GM12865 (cell line): ENCODE results near the gene ERBB2.

Experiments
- DNase-seq: peaks from one replicate; pipeline ENCODE4 v3.0.0; 2010; ENCODE audit warnings: low read depth
- H3K4me3 ChIP-seq: 2 replicates; pipeline ENCODE4 v1.5.1; 2011; ENCODE audit warnings: mild to moderate bottlenecking, low read depth, low read length, control low read depth
- TF ChIP-seq, protein P1 (sequence below): IDR thresholded peaks from 2 replicates; pipeline ENCODE4 v1.5.1; 2011; ENCODE audit warnings: low read length, control low read depth, low read depth, inconsistent platforms; ENCODE audit not compliant: insufficient read depth; ENCODE audit errors: missing control alignments

Gene ERBB2

DNA sequence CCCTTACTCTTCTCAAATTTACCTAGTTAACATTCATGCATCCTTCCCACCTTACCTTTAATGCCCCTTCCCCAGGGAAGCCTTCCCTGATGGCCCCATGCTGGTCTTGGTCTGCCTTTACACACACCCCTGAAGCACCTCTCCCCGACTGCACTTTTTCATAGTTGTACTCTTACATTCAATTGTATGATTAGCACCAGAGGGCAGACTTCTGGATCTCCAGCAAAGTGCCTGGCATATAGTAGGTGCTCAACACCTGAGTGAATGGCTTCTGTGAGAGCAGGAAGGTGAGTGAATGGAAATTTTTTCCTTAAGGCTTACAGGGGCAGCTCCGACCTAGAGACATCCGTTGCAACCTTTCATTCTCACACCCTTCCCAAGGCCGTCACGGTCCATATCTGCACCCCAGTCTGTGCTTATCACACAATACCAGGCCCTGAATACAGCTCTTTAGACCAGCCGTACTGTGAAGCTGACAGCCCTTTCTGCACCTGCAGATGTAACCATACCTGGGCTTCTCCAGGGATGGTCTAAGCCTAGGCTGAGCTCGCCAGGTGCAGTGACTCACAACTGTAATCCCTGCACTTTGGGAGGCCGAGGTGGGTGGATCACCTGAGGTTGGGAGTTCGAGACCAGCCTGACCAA lies 16.4 kb upstream of the ERBB2 start:
- TF ChIP-seq, protein P1, sequence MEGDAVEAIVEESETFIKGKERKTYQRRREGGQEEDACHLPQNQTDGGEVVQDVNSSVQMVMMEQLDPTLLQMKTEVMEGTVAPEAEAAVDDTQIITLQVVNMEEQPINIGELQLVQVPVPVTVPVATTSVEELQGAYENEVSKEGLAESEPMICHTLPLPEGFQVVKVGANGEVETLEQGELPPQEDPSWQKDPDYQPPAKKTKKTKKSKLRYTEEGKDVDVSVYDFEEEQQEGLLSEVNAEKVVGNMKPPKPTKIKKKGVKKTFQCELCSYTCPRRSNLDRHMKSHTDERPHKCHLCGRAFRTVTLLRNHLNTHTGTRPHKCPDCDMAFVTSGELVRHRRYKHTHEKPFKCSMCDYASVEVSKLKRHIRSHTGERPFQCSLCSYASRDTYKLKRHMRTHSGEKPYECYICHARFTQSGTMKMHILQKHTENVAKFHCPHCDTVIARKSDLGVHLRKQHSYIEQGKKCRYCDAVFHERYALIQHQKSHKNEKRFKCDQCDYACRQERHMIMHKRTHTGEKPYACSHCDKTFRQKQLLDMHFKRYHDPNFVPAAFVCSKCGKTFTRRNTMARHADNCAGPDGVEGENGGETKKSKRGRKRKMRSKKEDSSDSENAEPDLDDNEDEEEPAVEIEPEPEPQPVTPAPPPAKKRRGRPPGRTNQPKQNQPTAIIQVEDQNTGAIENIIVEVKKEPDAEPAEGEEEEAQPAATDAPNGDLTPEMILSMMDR, result no peak
- no peak for DNase-seq
- H3K4me3 ChIP-seq, result no peak overlapping the region

DNA sequence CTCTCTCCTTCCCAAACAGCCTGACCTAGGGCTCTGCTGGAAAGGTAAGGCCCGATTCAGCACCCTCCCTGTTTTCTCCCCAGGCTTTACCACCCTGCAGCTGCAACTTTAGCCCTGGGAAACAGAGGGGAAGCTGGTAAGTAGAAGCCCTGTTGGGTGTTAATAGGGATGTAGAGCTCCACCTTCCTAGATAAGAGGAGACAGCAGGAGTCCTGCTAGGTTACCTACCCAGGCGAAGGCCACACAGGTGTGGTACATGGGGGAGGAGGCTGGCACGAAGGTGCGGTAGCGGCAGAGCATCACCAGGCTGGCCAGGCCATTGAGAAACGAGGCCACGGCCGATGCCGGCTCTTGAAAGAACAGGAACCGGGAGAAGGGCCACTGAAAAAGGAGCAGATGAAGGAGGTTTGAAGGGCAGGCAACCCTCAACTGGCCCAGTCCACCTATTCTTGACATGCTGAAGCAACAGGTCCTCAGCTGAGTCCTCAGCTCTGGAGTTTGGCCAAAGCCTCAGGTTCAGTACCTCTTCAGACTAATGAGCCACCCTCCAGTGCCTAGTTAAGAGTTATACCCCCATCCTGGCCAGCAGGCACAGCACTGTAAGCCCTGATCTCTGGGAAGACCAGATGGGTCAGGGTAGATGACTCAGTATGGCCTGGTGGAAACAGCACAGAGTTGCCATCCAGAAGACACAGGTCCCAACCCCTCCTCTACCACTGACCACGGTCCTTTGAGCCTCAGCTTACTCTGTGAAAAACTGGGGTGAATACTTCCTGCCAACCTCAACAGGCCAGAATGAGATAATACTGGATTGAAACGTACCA lies 15.3 kb upstream of the ERBB2 start:
- TF ChIP-seq, protein P1, result no peak
- H3K4me3 ChIP-seq, result no peak overlapping the region
- DNase-seq, result no peak

DNA sequence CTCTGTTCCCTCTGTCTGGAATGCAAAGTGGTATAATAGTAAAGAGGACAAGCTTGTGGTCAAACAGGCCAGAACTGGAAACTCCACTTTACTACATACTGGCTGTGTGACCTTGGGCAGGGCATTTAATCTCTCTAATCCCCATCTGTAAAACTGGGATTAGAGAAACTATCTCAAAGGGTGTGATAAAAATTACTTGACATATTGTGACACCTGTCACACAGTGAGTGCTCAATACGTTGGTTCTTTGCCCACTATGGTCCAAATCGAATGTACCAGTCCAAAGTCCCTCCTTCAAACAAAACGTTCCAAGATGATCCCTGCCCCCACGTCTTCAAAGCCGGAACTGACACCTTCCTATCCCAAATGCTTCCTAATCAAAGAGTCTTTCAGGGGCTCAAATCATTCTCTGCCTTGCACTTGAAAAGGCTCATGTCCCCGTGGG lies 12.7 kb upstream of the ERBB2 start:
- peak overlapping the region; percentile 80; the same call in 1 of the 2 replicates for H3K4me3 ChIP-seq
- TF ChIP-seq, protein P1, result no peak
- no peak for DNase-seq

DNA sequence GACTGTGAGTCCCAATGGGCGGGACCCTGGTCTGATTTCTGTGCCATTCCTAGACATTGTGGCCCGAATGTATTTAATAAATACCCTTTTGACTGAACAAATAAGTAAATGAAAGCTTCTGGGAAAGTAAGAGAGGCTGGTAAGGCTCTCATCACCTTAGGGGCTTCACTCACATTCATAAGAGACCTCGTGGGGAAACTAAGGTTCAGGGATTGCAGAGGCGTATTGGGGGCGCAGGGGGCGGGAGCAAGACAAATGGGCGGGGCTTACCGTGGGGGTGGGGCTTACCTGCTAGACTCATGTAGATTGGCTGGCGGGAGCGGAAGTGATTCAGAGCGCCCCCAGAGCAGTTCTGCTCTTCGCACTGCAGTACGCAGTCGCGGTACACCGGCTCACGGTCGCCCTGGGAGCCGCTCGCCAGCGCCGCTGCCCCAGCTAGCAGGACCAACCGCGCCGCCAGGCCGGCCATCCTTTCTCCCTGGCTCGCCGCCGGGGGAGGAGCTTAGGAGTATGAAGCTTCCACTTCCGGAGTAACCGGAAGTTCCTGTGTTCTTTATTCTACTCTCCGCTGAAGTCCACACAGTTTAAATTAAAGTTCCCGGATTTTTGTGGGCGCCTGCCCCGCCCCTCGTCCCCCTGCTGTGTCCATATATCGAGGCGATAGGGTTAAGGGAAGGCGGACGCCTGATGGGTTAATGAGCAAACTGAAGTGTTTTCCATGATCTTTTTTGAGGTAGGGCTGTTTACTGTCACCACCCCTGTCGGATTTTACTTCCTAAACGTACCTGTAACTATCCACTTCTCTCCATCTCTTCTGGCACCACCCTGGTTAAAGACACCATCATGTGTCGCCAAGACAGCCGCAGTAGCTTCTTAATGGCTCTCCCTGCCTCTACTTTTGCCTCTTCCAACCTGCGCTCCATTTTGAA lies 12.1 kb upstream of the ERBB2 start, which contains the start of gene PGAP3:
Gene PGAP3 (minus strand): TSS at position 512 of the 929 bp plus-strand sequence. CDS start 43 bp downstream, at position 469.
- peak within 1 kb of the TSS; percentile 80 for H3K4me3 ChIP-seq
- TF ChIP-seq, protein P1, result no peak
- peak; percentile 96 for DNase-seq

DNA sequence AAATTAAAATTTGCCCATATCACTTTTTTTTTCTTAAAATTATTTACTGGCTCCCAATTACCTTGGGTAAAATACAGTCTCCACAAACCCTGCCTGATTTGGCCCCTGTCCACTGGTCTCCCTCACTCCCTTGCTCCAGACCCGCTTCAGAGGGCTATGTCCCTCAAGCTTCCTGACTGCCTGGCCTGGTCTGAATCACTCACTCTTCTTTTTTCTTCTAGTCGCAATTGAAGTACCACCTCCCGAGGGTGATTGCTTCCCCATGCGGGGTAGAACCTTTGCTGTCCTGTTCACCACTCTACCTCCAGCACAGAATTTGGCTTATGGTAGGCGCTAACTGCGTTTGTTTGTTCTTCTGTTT lies 11.4 kb upstream of the ERBB2 start:
- peak overlapping the region; percentile 80 for H3K4me3 ChIP-seq
- no peak for DNase-seq
- TF ChIP-seq, protein P1, result no peak

DNA sequence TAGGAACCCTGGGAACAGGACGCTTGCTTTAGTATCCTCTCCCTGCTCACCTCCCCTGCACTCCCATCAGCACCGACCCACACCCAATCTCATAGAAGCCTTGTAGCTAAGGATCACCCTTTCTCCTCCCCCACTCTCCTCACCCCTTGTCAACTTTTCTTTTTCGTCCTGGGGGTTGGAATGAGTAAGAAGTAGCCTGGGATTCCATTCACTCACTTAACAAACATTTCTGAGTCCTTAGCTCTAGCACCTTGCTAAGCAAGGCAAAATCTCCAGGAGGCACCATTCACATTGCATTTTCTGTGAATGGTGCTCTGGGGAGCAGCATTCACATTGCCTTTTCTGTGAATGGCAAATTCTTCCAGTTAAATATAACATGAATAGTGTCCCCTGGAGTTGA lies 10.9 kb upstream of the ERBB2 start:
- peak overlapping the region; percentile 80 for H3K4me3 ChIP-seq
- TF ChIP-seq, protein P1, result no peak
- no peak for DNase-seq
